Thyroid gland (tissue), 4 donors: Measurements from ENCODE around the gene CCDC7.

ENCODE experiments used
- POLR2A ChIP-seq, 2 donors: fragments of 450-650 bp; IDR thresholded peaks; one replicate each; pipeline ENCODE4 v1.6.1; 2017; ENCODE audit warnings: antibody characterized with exemption in 2 of 2, mild to moderate bottlenecking in 2 of 2, moderate library complexity in 1 of 2
- TF ChIP-seq, protein P1 (sequence below), 6 experiments: fragments of 200-600 bp in 3 of 6; fragments of 450-650 bp in 3 of 6; sonication (generic) in 3 of 6; IDR thresholded peaks; one replicate each; pipeline ENCODE4 v1.5.1; 2016 to 2019; ENCODE audit warnings: antibody characterized with exemption in 6 of 6, mild to moderate bottlenecking in 2 of 6, inconsistent platforms in 1 of 6, moderate library complexity in 1 of 6

DNA sequence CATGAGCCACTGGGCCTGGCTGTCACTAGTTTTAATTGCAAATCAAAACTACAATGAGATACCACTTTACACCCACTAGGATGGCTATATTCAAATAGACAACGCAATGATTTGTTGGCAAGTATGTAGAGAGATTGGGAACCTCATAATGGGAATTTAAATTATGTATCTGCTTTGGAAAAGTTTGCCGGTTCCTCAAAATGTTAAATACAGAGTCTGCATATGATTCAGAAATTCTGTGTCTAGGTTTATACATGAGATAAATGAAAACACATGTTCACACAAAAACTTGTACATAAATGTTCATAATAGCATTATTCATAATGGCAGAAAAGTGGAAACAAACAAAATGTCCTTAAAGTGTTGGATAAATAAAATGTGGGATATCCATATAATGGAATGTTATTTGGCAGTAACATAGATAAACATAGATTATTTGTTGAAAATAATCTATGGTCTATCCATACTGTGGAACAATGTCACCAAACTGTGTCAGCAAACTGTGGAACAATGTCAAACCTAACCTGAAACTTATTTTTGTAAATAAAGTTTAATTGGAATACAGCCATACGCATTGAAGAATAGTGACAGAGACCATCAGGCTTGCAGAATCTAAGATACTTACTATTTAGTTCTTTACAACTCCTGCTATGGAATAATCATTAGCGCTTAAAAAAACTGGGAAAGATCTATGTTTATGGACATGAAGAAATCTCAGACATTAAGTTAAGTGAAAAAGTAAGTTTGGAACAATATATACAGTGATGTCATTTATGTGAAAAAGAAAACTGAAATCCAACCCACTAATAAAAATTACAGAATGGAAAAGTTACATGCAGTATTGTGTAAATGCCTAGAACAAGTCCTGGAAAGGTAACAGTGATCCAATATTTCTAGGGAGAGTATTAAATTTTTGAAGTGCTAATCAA is 70.9 kb downstream of the CCDC7 start:
- no peak for TF ChIP-seq POLR2A (IDR thresholded peaks at IDR 0.05)
- TF ChIP-seq, protein P1, sequence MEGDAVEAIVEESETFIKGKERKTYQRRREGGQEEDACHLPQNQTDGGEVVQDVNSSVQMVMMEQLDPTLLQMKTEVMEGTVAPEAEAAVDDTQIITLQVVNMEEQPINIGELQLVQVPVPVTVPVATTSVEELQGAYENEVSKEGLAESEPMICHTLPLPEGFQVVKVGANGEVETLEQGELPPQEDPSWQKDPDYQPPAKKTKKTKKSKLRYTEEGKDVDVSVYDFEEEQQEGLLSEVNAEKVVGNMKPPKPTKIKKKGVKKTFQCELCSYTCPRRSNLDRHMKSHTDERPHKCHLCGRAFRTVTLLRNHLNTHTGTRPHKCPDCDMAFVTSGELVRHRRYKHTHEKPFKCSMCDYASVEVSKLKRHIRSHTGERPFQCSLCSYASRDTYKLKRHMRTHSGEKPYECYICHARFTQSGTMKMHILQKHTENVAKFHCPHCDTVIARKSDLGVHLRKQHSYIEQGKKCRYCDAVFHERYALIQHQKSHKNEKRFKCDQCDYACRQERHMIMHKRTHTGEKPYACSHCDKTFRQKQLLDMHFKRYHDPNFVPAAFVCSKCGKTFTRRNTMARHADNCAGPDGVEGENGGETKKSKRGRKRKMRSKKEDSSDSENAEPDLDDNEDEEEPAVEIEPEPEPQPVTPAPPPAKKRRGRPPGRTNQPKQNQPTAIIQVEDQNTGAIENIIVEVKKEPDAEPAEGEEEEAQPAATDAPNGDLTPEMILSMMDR (IDR thresholded peaks at IDR 0.05) = no peak
